GM19395 (cell line): ENCODE data around the gene CLSTN2.

Experiments used
- ATAC-seq: cut with Tn5 transposase; IDR thresholded peaks from one replicate; pipeline ENCODE4 v1.9.1; 2021; ENCODE audit warnings: mild to moderate bottlenecking, moderate library complexity; ENCODE audit not compliant: unreplicated experiment

CLSTN2 gene

DNA sequence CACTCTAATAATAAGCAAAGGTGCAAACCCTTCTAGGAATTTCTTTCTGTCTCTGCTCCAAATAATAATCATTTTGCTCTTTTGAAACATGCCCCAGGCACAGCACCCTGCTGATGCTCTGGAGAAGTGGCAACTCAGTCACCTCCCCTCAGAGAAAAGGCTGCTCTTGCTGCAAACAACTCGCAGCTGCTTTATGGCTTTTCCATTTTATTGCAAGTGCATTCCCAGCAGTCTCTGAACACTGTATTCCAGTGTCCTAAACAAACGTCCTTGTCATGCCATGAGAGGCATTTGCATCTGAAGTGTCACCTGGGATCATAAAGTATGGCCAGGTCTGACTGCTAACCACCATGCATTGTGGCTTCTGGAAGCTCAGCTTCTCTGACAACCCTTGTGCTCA, 384.8 kb downstream of the CLSTN2 start:
- no peak for ATAC-seq

DNA sequence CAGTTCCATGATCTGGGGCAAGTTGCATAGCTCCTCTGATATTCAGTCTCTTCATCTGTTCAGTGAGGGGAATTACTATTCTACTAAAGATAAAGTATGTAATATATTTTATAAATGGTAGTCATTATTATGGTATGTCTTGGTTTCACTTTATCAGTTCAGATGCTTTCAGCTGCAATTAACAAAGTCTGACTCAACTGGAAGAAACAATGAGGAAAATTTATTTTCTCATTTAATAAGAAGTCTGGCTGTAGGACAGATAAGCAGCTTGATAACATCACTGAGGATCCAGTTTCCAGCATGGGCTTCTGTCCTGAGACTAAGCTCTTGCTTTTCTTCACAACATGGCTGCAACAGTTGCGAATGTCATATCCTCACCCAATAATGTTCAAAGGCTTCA, 388.6 kb downstream of the CLSTN2 start:
- ATAC-seq: no peak

DNA sequence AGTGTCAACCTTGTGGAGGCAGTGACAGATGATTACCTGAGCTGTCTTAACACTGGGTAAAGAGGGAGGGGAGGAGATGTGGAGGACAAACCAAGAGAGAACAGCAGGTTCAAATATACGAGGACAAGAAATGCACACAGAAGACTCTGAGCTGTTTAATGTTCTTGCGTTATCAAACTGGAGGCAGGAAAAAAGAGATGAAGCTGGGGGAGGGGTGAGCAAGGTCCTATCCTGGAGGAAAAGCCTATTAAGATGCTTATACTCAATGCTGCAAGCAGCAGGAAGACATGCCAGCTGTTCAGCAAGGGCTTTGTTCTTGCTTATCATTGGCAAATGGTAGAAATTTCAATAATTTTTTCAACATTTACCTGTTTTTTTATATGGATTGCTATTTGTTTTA, 397.1 kb downstream of the CLSTN2 start:
- no peak for ATAC-seq

DNA sequence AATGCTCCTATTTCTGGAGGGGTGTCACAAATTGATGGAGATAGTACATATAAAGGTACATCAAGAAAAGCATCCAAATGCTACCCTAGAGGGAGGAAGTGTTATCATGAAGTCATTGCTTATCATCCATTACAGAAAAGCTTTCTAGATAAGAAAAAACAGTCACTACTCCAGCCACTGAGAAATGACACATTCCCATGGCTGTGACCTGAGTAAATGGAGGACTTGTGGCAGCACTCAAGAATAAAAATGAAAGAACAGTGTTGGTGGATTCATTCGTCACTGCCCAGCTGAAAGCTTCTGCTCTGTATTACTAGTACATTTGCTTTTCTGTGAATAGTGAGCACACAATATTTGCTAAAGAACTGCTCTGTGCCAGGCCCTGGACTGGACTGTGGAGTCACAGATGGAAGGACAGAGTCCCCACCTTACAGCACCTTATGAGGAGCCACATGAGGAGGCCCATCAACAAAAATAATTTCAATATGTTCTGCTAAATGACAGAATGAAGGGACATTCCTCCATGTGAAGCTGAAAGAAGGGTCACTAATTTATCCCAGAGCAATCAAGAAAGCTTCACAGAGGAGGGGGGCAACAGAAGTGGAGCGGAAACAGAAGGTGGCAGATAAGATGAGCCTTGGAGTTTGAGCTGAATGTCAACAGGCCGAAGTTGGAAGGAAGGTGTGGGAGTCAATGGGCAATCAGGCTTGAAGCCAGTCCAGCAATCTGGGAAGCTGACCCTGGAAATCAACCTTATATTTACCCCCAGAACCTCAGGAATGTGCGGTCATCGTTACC, 399.3 kb downstream of the CLSTN2 start:
- no peak for ATAC-seq

DNA sequence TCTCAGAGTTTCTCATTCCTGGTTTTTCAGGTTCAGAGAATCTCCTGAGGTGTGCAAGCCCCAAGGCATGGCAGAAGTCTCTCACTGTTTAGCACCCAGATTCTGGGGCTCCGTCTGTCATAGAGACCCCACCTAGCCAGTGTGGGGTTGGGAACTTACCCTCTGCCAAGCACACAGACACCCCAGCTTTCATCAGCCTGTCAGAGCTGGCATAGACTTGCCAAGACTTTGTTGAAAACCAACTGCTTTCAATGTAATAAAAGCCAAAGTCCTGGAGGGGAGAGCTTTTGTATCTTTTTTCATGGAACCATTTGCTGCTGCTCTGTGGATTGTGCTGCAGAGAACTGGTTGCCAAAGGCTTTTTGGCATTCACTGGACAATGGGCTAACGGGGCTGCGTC, 401.5 kb downstream of the CLSTN2 start:
- ATAC-seq: no peak

DNA sequence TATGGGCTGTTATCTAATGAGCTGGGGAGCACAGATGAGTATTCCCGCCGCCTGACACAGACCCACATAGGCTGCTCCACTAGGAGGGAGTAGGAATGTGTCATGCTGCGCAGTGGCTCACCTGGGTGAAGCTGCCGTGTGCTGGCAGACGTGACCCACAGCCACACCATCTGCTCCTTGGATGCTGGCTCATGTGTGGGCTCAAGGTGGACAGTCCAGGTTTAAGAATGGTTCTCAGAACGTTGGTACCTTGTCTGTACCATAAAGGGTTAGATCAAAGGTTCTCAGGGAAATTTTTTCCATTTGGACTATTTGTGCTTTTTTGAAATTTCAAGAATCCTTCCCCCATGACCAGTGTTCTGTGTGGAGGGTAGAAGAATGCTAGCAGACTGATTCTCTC, 403.9 kb downstream of the CLSTN2 start:
- ATAC-seq: no peak

DNA sequence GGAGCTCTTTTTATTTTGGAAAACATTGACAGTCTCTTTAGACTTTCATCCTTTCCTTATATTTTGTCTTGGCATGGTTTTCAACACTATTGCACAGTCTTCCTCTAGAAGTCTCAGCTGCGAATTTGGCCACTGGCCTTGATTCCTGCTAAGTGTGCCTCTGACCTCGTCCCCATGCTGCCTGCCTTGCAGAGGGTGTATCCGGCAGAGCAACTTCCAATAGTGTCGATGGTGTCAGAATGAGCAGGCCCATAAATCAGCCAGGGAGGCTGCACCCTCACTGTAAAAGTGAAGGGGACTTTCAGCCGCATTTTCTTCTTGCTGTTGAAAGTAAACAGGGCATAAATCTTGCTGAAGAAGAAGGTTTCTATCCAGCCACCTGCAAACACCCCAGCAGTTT, 406.2 kb downstream of the CLSTN2 start:
- ATAC-seq: no peak

DNA sequence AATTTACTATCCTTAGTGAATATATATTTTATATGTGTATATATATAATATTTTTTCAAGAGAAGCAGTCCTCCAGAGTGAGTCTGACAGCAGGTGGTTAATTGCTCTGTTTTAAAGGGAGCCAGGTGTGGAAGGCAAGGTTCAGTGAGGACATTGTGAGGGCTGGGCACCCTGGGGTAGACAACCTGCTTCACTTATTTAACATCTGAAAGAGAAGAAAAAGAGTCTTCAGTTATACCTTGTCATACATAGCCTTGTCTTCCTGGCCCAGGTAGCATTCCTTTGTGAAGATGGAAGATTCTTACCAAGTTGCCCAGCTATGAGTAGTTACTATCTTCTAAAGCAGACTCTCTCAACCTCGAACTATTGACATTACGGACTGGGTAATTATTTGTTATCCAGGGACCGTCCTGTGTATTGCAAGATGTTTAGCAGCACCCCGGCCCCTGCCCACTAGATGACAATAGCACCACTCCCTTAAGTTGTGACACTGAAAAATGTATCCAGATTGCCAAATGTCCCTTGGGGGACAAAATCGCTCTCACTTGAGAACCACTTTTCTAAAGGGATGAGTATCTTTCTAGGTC, 406.9 kb downstream of the CLSTN2 start:
- no peak for ATAC-seq

DNA sequence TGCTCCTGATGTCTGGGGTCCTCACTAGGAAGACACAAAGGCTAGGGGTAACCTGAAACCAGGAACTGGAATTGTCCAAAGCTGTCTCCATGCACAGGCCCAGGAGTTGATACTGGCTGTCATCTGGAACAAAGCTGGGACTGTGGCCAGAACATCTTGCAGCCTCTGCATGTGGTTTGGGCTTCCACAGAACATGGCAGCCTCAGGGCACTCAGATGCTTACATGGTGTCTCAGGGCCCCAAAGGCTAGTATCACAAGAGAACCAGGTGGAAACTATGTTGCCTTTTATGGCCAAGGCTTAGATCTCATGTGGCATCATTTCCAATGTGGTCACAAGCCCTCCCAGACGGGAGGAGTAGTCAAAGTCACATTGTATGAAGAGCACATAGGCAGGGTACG, 407.7 kb downstream of the CLSTN2 start:
- ATAC-seq: no peak

DNA sequence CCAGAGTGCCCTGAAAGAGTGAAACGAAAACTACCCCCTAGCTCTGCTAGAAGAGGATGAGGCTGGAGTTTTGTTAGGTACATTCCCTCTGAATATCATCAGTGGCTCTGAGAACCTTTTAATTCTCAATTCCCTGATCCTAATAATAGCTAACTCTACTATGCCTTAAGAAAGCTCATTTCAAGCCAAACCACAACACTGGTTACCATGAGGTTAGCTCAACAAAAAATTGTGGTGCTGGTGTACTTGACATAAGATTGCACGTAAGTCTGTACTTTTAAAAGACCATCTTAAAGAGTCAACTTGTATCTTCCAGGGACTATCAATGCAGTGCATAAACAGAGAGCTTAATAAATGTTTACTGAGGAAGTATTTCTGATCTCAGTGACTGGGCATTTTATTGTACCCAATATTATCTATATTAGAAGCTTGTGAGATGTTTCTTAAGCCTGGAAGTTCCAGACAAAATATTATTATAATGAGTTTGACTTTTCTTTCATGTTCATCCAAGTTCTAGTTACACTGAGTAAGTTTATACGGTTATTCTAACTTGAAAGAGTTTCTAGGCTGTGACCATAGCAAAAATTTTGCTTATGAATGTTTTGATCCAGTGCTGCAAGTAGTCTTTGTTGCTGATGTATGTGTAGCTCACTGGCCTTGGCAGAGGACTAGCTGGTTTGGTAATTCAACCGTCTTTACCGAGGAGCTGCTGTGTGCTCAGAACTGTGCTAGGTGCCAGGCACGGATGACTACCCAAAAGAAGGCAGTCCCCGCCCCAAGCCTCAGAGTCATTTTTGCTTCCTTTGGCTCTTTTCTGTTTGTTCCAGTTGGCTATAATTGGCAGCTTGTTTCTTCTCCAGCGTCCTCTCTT, 408.5 kb downstream of the CLSTN2 start:
- no peak for ATAC-seq

DNA sequence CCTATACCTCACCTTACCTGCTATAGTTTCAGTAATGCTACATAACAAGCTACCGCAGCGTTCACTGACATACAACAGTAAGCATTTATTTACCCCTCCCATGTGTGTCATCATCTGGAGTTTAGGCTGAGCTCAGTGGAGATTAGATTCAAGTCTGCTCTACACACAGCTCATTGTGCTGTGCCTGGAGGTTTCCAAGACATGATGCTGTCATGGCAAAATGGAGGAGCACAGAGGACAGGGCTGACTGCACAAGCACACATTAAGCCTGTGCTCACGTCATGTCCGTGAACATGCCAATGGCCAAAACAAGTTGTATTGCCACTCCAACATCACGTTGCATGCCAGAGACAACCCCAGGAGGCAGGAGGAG, 409.1 kb downstream of the CLSTN2 start:
- no peak for ATAC-seq

DNA sequence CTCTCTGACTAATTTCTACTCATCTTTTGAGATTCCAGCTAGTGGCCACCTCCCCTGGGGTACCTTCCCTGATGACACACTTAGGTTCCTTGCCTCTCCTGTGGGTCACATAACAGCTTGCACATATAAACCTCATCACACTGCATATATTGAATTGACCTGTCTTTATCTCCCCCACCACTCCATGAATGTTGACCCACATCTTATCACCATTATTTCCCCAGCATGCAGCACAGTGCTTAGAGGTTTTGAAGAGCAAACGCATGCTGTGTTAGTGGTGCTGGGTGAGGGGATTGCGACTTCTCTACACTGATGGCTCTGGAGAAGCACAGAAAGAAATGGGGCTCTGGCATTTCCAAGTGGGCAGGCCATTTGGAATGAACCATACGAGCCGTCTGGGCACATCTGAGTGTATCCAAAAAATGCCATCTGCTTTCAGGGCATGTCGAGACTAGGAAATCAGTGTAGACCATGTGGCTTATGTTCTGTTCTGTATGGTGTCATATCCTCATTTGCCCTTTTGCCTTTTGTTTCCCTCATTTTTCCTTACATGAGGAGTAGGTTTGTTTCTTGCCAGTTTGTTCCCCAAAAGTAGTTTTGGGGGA, 409.7 kb downstream of the CLSTN2 start:
- ATAC-seq: no peak

DNA sequence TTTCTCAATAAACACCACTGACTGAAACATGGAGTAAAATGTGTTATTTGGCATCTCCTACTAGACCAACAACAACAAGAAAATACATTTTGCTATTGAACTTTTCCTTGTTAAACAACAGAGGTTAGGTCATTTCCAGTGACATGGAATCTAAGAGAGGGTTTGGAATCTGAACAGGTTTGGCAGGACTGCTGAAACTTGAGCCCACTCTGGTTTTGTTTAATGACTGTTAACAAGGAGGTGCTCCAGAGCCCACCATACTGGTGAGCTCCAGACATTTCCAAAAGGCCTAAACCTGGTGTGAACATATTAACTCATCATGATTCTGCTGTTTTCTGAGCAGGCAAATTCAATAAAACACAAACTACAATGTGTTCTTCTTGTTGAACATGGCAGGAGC, 412.2 kb downstream of the CLSTN2 start:
- no peak for ATAC-seq

DNA sequence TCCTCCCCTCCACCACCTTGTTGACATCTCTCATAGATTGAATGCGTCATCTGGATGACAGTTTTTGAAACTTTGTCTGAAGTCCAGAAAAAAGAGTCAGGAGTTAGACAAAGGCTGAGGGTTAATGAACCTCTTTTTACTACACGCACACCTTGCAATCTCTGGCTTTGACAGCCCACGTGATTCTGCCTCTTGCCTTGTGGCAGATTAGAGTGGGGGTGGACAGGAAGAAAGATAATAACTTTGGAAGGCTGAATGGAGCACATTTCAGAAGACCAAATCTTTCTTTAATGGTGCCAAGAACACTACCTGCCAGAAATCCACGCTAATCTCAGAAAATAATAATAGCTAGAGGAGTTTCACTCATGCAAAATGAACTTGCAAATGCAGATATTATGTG, 415.0 kb downstream of the CLSTN2 start:
- no peak for ATAC-seq

DNA sequence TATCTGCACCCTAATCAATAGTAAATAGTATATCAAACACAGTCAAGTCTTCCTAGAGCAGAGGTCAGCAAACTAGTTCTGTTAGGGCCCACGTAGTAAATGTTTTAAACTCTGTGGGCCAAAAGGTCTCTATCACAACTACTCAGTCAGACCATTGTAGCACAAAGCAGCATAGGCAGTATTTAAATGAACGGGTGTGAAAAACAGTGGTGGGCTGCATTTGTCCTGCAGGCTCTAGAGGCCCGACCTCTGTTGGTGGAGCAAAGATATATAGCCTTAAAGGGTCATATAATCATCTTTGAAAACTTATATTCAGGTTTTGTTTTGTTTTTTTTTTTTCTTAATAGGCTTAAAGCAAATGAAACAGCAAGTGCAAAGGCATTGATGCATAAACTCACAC, 416.5 kb downstream of the CLSTN2 start:
- no peak for ATAC-seq

DNA sequence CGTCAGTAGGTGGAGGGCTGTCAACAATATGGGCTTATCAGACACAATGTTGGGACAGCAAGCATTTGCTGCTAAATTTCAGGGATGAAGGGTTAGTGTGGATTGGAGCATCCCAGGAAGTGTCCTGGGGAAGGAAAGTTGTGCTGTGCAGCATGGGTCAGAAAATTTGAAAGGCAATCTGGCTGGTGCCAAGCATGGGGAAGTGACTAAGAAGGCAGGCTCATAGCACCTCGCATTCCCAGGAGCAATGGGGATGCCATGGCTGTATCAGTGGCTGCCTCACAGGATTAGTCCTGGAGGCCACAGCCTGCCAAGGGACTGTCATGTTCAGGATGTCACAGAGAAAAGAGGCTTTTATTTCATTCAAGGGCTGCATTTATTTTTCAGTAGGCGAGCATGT, 420.5 kb downstream of the CLSTN2 start:
- no peak for ATAC-seq

DNA sequence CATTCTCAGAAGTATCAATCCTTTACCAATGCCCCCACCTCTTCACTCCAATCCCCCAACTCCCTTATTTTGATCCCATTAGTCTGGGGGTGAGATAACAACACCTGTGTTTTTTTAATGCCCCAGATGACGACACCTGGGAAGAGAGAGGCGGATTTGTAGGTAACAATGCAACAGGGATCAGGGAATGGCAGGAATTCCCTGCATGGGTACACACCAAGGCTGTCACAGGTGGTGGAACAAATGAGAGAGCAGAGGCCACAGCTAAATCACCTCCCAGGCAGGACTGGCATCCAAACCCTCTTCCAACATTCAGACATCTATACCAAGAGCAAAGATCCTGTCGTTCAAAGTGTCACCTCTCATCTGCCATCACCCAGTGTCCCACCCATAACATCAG, 423.7 kb downstream of the CLSTN2 start:
- ATAC-seq: no peak

DNA sequence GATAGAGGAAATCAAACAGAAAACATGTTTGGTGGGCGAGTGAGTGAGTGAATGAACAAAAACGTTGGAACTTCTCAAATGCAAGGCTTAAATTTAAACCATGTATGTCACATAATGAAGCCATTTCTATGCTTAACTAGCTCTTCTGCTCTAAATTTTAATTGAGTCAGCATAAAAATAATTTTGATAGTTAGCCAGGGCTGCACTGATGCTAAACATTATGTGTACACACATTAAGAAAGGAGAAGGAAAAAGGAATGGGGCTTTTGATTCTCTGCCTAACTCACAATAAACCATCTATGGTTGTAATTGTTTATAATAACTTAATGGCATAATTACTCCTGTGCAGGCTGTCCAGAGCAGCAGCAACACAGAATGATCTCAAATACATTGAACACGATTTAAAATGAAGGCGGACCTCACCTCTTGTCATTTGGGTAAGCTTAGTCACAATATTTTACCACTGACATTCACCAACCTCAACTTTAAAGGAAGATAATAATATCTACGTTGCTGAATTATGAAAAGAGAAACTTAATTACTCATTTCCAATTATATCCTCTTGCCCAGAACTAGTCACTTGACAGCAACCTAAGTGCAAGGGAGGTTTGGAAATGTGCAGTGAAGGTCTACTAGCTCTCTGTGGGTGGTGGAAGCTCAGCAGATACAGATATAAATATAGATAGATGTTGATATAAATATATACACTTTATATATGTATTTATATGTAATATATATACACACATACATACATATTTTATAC, 424.4 kb downstream of the CLSTN2 start:
- no peak for ATAC-seq

DNA sequence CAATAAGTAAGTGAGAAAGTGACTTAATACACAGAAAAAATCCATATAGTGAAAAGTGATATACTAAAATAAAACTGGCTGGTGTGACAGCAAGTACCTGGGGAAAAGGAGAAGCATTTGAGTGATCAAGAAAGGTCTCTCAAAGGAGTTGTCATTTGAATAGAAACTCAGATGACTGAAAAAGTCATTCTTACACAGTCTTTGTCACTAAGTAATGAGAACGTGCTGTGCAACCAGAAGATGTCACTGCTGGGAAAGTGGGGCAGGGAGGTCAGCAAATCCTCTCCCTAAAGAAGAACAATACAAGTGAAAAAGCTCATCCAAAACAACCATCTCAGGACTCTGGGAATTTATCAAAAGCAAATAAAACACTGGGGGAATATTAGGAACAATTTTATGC, 425.3 kb downstream of the CLSTN2 start:
- ATAC-seq: no peak

DNA sequence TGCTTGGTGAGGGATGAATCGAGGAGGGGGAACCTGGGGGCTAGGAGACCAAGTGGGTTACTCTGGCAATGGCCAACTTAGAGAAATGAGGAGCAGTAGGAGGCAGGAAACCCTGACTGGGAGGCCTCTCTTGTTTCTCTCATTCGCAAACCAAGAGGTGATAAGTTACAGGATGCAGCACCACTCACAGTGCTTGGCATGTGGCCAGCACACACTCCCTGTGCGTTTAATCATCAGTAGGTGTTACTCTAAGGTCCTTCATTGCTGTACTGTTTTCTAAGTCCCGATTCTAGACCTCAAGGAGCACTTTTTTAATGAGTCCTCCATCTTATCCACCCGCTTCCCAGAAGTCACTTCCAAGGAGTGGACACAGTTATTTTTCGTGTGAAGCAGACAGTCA, 428.8 kb downstream of the CLSTN2 start:
- no peak for ATAC-seq
